Brain microvascular endothelial cell (primary cell): ENCODE results near the gene POU6F2.

Source experiments
- DNase-seq: peaks from one replicate; pipeline ENCODE4 v3.0.0-alpha.2; 2020
- H3K27ac ChIP-seq: fragments of 250-450 bp; sonication (Bioruptor Pico); 2 replicates; pipeline ENCODE4 v1.5.1; 2020; ENCODE audit warnings: mild to moderate bottlenecking, moderate library complexity
- H3K27me3 ChIP-seq: fragments of 250-450 bp; sonication (Bioruptor Pico); replicated peaks from 2 replicates; pipeline ENCODE4 v1.5.1; 2020; ENCODE audit warnings: mild to moderate bottlenecking
- H3K36me3 ChIP-seq: fragments of 250-450 bp; sonication (Bioruptor Pico); replicated peaks from 2 replicates; pipeline ENCODE4 v1.5.1; 2020; ENCODE audit warnings: mild to moderate bottlenecking
- H3K4me3 ChIP-seq: 2 replicates; pipeline ENCODE4 v1.5.1; 2011; ENCODE audit warnings: low read depth, mild to moderate bottlenecking, control low read depth, low read length, moderate library complexity
- in situ Hi-C: cut with HindIII; loops from 2 replicates; pipeline ENCODE4 v1.10.0; 2017; ENCODE audit warnings: low sequenced_read_pairs, low pct_ligation_motif_present
- TF ChIP-seq, protein P1 (sequence below): IDR thresholded peaks from 2 replicates; pipeline ENCODE4 v1.5.1; 2011; ENCODE audit warnings: low read depth, mild to moderate bottlenecking, moderate library complexity, low read length, control low read depth, inconsistent platforms; ENCODE audit errors: missing control alignments

POU6F2 gene, protein sequence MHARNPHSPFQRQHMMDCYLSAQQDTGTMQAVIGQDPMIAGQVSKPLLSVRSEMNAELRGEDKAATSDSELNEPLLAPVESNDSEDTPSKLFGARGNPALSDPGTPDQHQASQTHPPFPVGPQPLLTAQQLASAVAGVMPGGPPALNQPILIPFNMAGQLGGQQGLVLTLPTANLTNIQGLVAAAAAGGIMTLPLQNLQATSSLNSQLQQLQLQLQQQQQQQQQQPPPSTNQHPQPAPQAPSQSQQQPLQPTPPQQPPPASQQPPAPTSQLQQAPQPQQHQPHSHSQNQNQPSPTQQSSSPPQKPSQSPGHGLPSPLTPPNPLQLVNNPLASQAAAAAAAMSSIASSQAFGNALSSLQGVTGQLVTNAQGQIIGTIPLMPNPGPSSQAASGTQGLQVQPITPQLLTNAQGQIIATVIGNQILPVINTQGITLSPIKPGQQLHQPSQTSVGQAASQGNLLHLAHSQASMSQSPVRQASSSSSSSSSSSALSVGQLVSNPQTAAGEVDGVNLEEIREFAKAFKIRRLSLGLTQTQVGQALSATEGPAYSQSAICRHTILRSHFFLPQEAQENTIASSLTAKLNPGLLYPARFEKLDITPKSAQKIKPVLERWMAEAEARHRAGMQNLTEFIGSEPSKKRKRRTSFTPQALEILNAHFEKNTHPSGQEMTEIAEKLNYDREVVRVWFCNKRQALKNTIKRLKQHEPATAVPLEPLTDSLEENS

DNA sequence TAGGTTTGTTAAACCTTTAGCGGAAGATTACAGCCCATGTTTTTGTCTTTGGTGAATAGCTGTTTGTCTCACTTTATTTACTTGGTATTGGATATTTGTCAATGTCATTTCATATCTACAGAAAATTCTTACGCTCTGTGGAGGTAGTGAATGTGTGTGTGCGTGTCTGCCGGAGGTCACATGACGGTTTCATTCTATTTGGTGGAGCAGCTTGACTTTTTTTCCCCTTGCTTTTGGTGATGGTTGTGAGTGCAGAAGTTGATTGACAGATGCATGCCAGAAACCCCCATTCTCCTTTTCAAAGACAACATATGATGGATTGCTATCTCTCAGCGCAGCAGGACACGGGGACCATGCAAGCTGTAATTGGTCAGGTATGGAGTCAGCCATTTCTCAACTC is at the start of gene POU6F2:
TSS of gene POU6F2 (plus strand) at position 225 of the 400 bp plus-strand sequence. CDS start at position 270, 45 bp downstream.
- H3K36me3 ChIP-seq = no peaks in the 10 kb centered on the region
- TF ChIP-seq, protein P1, sequence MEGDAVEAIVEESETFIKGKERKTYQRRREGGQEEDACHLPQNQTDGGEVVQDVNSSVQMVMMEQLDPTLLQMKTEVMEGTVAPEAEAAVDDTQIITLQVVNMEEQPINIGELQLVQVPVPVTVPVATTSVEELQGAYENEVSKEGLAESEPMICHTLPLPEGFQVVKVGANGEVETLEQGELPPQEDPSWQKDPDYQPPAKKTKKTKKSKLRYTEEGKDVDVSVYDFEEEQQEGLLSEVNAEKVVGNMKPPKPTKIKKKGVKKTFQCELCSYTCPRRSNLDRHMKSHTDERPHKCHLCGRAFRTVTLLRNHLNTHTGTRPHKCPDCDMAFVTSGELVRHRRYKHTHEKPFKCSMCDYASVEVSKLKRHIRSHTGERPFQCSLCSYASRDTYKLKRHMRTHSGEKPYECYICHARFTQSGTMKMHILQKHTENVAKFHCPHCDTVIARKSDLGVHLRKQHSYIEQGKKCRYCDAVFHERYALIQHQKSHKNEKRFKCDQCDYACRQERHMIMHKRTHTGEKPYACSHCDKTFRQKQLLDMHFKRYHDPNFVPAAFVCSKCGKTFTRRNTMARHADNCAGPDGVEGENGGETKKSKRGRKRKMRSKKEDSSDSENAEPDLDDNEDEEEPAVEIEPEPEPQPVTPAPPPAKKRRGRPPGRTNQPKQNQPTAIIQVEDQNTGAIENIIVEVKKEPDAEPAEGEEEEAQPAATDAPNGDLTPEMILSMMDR = no peak

DNA sequence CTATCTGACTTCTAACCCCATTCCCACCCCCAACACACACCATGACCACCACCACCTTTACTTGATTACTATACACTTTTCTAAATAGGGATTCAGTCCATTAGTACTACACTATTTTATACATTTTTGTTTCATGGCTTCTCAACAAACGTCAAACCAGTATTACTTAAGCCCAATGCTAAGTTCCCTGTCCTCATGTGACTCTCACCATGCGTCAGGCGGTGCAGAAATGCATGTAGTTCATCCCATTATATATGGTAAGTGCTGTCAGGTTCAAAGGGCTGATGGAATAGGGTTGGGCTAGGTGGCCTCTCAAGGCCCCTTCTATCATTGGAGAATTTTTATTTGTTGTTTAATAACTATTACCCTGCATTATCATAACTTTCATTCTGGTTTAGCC is 49.2 kb upstream of the POU6F2 start:
- DNase-seq = no peak
- H3K4me3 ChIP-seq = no peak overlapping the region
- H3K27me3 ChIP-seq = no peaks in the 10 kb centered on the region
- in situ Hi-C loops = no loop called here
- H3K36me3 ChIP-seq = no peaks in the 10 kb centered on the region
- H3K27ac ChIP-seq = no peak overlapping the region
- TF ChIP-seq, protein P1 = no peak

More for the DNA sequence above, at the start of gene POU6F2:
- no peak for DNase-seq
- H3K27me3 ChIP-seq = peaks cover 8% of the 10 kb centered on the region
- in situ Hi-C loops = no loop called here
- H3K4me3 ChIP-seq = no peak within 1 kb of the TSS
- H3K27ac ChIP-seq = no peak within 1 kb of the TSS

DNA sequence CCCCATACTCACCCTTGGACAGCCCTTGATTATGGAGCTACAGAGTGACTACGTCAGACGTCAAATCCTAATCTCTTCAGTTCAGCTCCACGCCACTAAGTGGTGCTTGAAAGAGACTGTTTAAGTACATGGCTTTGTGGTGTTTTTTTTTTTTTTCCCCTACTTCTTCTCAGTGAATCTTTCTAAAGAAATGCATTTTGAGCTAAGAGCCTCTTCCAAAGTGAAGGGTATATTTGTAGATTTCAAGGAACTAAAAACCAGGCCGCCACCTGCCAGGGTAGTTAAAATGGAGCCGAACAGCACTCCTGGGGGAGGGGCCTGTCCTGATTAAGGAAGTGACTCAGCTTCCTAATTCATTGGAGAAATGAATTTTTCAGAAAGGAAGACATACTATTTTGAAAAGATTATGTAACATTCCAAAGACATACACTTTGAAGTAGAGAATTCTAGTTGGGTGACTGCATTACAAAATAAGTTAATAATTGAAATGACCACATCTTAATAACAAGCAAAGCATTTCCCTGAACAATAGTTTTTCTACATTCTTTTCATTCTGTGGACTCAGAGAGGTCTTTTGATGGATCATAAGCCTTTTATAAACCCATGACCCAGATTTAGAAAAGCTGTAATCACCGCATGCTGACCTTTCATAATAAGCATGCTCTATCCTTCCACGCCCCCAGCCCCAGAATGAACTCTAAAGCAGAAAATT is 48.1 kb upstream of the POU6F2 start:
- H3K27ac ChIP-seq = no peak overlapping the region
- H3K36me3 ChIP-seq = no peaks in the 10 kb centered on the region
- in situ Hi-C loops = no loop called here
- no peaks in the 10 kb centered on the region for H3K27me3 ChIP-seq
- TF ChIP-seq, protein P1 = no peak
- no peak overlapping the region for H3K4me3 ChIP-seq
- DNase-seq = no peak

DNA sequence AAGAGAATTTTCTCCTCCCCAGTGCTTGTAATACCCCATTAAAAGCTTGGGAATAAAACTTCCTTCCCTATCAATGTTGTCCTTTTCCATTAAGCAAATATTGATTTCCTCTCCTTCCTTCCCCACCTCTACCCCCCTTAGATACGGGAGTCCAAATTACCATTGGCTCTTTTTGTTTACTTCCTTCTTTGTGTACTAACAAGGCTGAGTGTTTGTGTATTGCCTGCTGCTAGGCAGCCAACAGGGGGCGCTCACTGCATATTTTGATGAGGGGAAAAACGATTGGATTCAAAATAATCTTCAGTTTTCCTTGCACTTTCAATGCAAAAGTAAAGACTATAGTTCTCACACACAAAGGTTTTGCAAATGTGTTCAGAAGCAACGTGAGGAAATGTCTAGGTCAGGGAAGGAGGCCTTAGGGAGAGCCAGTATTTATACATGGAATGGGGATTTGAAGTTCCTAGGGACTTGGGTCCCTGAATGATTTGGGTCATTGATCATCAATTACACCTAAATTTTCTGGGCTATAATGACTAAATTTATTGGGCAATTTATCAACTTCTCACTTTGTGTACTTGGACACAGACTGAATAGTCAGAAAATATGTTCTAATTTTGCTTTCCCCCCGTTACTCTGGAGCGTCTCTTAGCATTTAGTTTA is 45.1 kb upstream of the POU6F2 start:
- no peak overlapping the region for H3K27ac ChIP-seq
- no peaks in the 10 kb centered on the region for H3K27me3 ChIP-seq
- TF ChIP-seq, protein P1 = peak; percentile 96
- DNase-seq = peak; percentile 42
- in situ Hi-C loops = no loop called here
- H3K36me3 ChIP-seq = no peaks in the 10 kb centered on the region
- no peak overlapping the region for H3K4me3 ChIP-seq

DNA sequence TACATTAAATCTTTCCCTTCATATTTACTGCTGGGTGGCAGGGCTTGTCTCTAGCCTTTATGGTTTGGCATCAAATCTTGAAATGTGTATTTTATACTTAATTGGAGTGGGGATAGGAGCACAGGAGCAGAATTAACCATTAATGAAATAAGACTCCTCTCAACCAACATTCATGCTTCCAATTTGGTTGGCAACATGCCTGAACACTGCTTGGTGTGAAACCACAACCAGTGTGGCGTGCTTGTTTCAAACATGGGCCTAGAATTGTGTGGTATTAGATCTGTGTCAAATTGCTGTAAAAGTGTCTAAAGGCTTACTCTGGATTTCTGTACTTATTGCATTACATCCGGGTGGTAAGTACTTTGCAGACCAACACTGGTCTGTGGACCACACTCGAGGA is 43.7 kb upstream of the POU6F2 start:
- H3K27ac ChIP-seq = no peak overlapping the region
- no peaks in the 10 kb centered on the region for H3K27me3 ChIP-seq
- in situ Hi-C loops = no loop called here
- TF ChIP-seq, protein P1 = no peak
- DNase-seq = no peak
- no peak overlapping the region for H3K4me3 ChIP-seq
- no peaks in the 10 kb centered on the region for H3K36me3 ChIP-seq
